Suprapubic skin (tissue), 4 donors: Measurements from ENCODE around the gene MCF2L2. TPM values are rescaled to one million over a fixed set of nuclear protein-coding genes. Genes with fewer than 3 reads are reported as not detected.

Experiments
- DNase-seq, 2 donors: peaks; one replicate each; pipeline ENCODE4 v3.0.0-alpha.2; 2019; ENCODE audit warnings: low spot score in 2 of 2
- H3K27ac ChIP-seq: fragments of 200-600 bp; sonication (generic); one replicate; pipeline ENCODE4 v1.5.1; 2019
- H3K27me3 ChIP-seq: fragments of 200-600 bp; sonication (generic); one replicate; pipeline ENCODE4 v1.5.1; 2019
- H3K36me3 ChIP-seq: fragments of 200-600 bp; sonication (generic); one replicate; pipeline ENCODE4 v1.5.1; 2019
- H3K4me1 ChIP-seq: fragments of 200-600 bp; sonication (generic); one replicate; pipeline ENCODE4 v1.5.1; 2019
- H3K4me3 ChIP-seq: fragments of 200-600 bp; sonication (generic); one replicate; pipeline ENCODE4 v1.5.1; 2019; ENCODE audit warnings: mild to moderate bottlenecking
- H3K9me3 ChIP-seq: fragments of 200-600 bp; sonication (generic); one replicate; pipeline ENCODE4 v1.5.1; 2019
- CTCF ChIP-seq, 2 donors: fragments of 200-600 bp in 1 of 2; fragments of 450-650 bp in 1 of 2; sonication (generic) in 1 of 2; IDR thresholded peaks; one replicate each; pipeline ENCODE4 v1.5.1; 2016 to 2019; ENCODE audit warnings: antibody characterized with exemption in 2 of 2, mild to moderate bottlenecking in 1 of 2, moderate library complexity in 1 of 2
- EP300 ChIP-seq: sonication (generic); formaldehyde crosslinking; IDR thresholded peaks from one replicate; pipeline ENCODE4 v1.6.1; 2017; ENCODE audit warnings: antibody characterized with exemption
- POLR2A ChIP-seq, 2 donors: fragments of 450-650 bp; IDR thresholded peaks; one replicate each; pipeline ENCODE4 v1.6.1; 2017; ENCODE audit warnings: antibody characterized with exemption in 2 of 2, mild to moderate bottlenecking in 2 of 2, moderate library complexity in 2 of 2
- POLR2AphosphoS5 ChIP-seq, 3 donors: sonication (generic); formaldehyde crosslinking; IDR thresholded peaks; one replicate each; pipeline ENCODE4 v1.6.1; 2017; ENCODE audit warnings: antibody characterized with exemption in 3 of 3
- WGBS: methylation state at CpG from one replicate; pipeline ENCODE4 v1.1.5; 2018; 5-methylcytosine and 5-hydroxymethylcytosine counted together
- total RNA-seq, 4 donors: library from RNA; depleted of rRNA; stranded (reverse); fragments of >200 nt; gene quantifications; one replicate each; pipeline ENCODE4 v1.1.0, GENCODE V29; 2016

Gene MCF2L2
- total RNA-seq, 4 donors from 2014 or later: 0.36 to 2.2 (median 0.64) TPM

- H3K27ac ChIP-seq: no peak overlapping the region
- H3K9me3 ChIP-seq: no peaks in the 10 kb centered on the region
- 87% methylated on average over 4 of the region's 4 CpGs for WGBS
- no peak for DNase-seq
- no peaks in the 10 kb centered on the region for H3K36me3 ChIP-seq
- H3K4me1 ChIP-seq: peaks cover 4% of the 10 kb centered on the region
- H3K27me3 ChIP-seq: no peaks in the 10 kb centered on the region
- no peak overlapping the region for H3K4me3 ChIP-seq
- no peak for TF ChIP-seq EP300
- no peak for TF ChIP-seq POLR2AphosphoS5 (IDR thresholded peaks at IDR 0.05)
- TF ChIP-seq CTCF (IDR thresholded peaks at IDR 0.05): no peak
- TF ChIP-seq POLR2A (IDR thresholded peaks at IDR 0.05): no peak
These were observed 115.1 kb downstream of the MCF2L2 start for GRCh38 chr3:183313351-183313750.

GRCh38 chr3:183312433-183312832 is 116.0 kb downstream of the MCF2L2 start:
- Histone ChIP-seq H3K27ac (no peak overlapping the region), H3K36me3 (no peaks in the 10 kb centered on the region), H3K9me3 (no peaks in the 10 kb centered on the region), H3K4me1 (peaks cover 4% of the 10 kb centered on the region), H3K4me3 (no peak overlapping the region), H3K27me3 (no peaks in the 10 kb centered on the region)
- no peak for DNase-seq
- TF ChIP-seq CTCF (IDR thresholded peaks at IDR 0.05): no peak
- no peak for TF ChIP-seq POLR2A (IDR thresholded peaks at IDR 0.05)
- 88% methylated on average over 2 of the region's 2 CpGs for WGBS

- H3K36me3 ChIP-seq: no peaks in the 10 kb centered on the region
- H3K27ac ChIP-seq: no peak overlapping the region
- H3K4me1 ChIP-seq: peaks cover 14% of the 10 kb centered on the region
- H3K4me3 ChIP-seq: no peak overlapping the region
- WGBS: 95% methylated on average over 3 of the region's 3 CpGs
- no peaks in the 10 kb centered on the region for H3K9me3 ChIP-seq
- H3K27me3 ChIP-seq: no peaks in the 10 kb centered on the region
- no peak for DNase-seq
- TF ChIP-seq EP300 (no peak), POLR2AphosphoS5 (IDR thresholded peaks at IDR 0.05) (no peak), POLR2A (IDR thresholded peaks at IDR 0.05) (no peak), CTCF (IDR thresholded peaks at IDR 0.05) (no peak)
These were observed 117.5 kb downstream of the MCF2L2 start for GRCh38 chr3:183310936-183311335.

- no peaks in the 10 kb centered on the region for H3K27me3 ChIP-seq
- DNase-seq: no peak
- H3K4me3 ChIP-seq: no peak overlapping the region
- TF ChIP-seq CTCF (IDR thresholded peaks at IDR 0.05) (no peak), POLR2A (IDR thresholded peaks at IDR 0.05) (no peak), EP300 (no peak), POLR2AphosphoS5 (IDR thresholded peaks at IDR 0.05) (no peak)
- 76% methylated on average over 5 of the region's 5 CpGs for WGBS
- no peaks in the 10 kb centered on the region for H3K9me3 ChIP-seq
- peaks cover 14% of the 10 kb centered on the region for H3K4me1 ChIP-seq
- no peak overlapping the region for H3K27ac ChIP-seq
- H3K36me3 ChIP-seq: no peaks in the 10 kb centered on the region
These were observed 119.1 kb downstream of the MCF2L2 start for GRCh38 chr3:183309276-183309675.

- TF ChIP-seq EP300: no peak
- no peak for TF ChIP-seq CTCF (IDR thresholded peaks at IDR 0.05)
- TF ChIP-seq POLR2A (IDR thresholded peaks at IDR 0.05): no peak
- TF ChIP-seq POLR2AphosphoS5 (IDR thresholded peaks at IDR 0.05): no peak
- DNase-seq: no peak
- Histone ChIP-seq H3K27me3 (no peaks in the 10 kb centered on the region), H3K36me3 (no peaks in the 10 kb centered on the region), H3K27ac (no peak overlapping the region), H3K4me1 (peaks cover 16% of the 10 kb centered on the region), H3K4me3 (no peak overlapping the region), H3K9me3 (no peaks in the 10 kb centered on the region)
- WGBS: 69% methylated on average over 5 of the region's 5 CpGs
These were observed 119.7 kb downstream of the MCF2L2 start for GRCh38 chr3:183308751-183309150.
